HG02763 (cell line): ENCODE data around the gene PCYT1B.
"Not testable (repeated sequence)": the region's sequence is repeated elsewhere in the genome, so short reads cannot be mapped to it uniquely, and the experiment has no call there.

ENCODE experiments used
- ATAC-seq: cut with Tn5 transposase; IDR thresholded peaks from one replicate; pipeline ENCODE4 v1.9.1; 2021; ENCODE audit warnings: mild to moderate bottlenecking, moderate library complexity; ENCODE audit not compliant: unreplicated experiment

The PCYT1B gene

GRCh38 chrX:24646745-24647182 lies 383 bp downstream of the PCYT1B start:
- no peak for ATAC-seq

- no peak for ATAC-seq
Observed at GRCh38 chrX:24646006-24646405, 1.1 kb downstream of the PCYT1B start.

- no peak for ATAC-seq
Observed at GRCh38 chrX:24643116-24643515, 4.0 kb downstream of the PCYT1B start.

- ATAC-seq = no peak
Observed at GRCh38 chrX:24629701-24630100, 17.4 kb downstream of the PCYT1B start.

GRCh38 chrX:24619647-24620046 lies 27.5 kb downstream of the PCYT1B start:
- no peak for ATAC-seq

GRCh38 chrX:24610516-24610915 lies 36.6 kb downstream of the PCYT1B start:
- ATAC-seq = no peak

GRCh38 chrX:24607616-24608015 lies 39.5 kb downstream of the PCYT1B start:
- ATAC-seq = no peak

- not testable (repeated sequence) for ATAC-seq
Observed at GRCh38 chrX:24605941-24606340, 41.2 kb downstream of the PCYT1B start.

GRCh38 chrX:24603191-24603590 lies 44.0 kb downstream of the PCYT1B start:
- ATAC-seq = no peak

- no peak for ATAC-seq
Observed at GRCh38 chrX:24601858-24602257, 45.3 kb downstream of the PCYT1B start.

GRCh38 chrX:24594501-24594900 lies 52.6 kb downstream of the PCYT1B start:
- ATAC-seq = no peak

GRCh38 chrX:24590111-24590510 lies 57.0 kb downstream of the PCYT1B start:
- ATAC-seq = no peak

GRCh38 chrX:24577091-24577490 lies 70.1 kb downstream of the PCYT1B start:
- no peak for ATAC-seq

GRCh38 chrX:24575496-24575895 lies 71.7 kb downstream of the PCYT1B start:
- ATAC-seq = no peak

GRCh38 chrX:24574743-24575142 lies 72.4 kb downstream of the PCYT1B start:
- ATAC-seq = no peak

- ATAC-seq = no peak
Observed at GRCh38 chrX:24567169-24567568, 80.0 kb downstream of the PCYT1B start.

- ATAC-seq = no peak
Observed at GRCh38 chrX:24566240-24566639, 80.9 kb downstream of the PCYT1B start.

- ATAC-seq = no peak
Observed at GRCh38 chrX:24563291-24564010, 83.7 kb downstream of the PCYT1B start.

GRCh38 chrX:24561121-24561520 lies 86.0 kb downstream of the PCYT1B start:
- no peak for ATAC-seq

GRCh38 chrX:24553011-24553410 lies 94.1 kb downstream of the PCYT1B start:
- ATAC-seq = no peak

GRCh38 chrX:24550166-24550565 lies 97.0 kb downstream of the PCYT1B start:
- ATAC-seq = no peak

GRCh38 chrX:24547961-24548360 lies 99.2 kb downstream of the PCYT1B start:
- no peak for ATAC-seq

- ATAC-seq = no peak
Observed at GRCh38 chrX:24542756-24543155, 104.4 kb downstream of the PCYT1B start.
